HCT116 (cell line): ENCODE measurements around the gene KBTBD2. TPM values are rescaled to one million over a fixed set of nuclear protein-coding genes. Genes with fewer than 3 reads are reported as not detected.
"Not testable (repeated sequence)": the region's sequence is repeated elsewhere in the genome, so short reads cannot be mapped to it uniquely, and the experiment has no call there.

ENCODE experiments used
- ATAC-seq: fragments of 200-7000 bp; cut with Tn5 transposase; 2 replicates; pipeline ENCODE4 v1.9.1; 2020; ENCODE audit warnings: mild to moderate bottlenecking, moderate library complexity
- BruUV-seq: library from RNA; stranded (reverse); fragments of 400-500 nt; replicated peaks from 2 replicates; lab custom pipeline; 2021; lab: Mats Ljungman, UMichigan
- CTCF ChIA-PET: fragments of 300-600 bp; sonication (Branson Sonifier 250); formaldehyde crosslinking; loops from one replicate; lab custom pipeline; 2021; ENCODE audit warnings: antibody characterized with exemption; lab: Charles Lee
- POLR2A ChIA-PET: fragments of 300-600, 350-600 bp; sonication (Branson Sonifier 250); formaldehyde crosslinking; loops from one replicate; lab custom pipeline; 2021; ENCODE audit warnings: antibody characterized with exemption; lab: Charles Lee
- RAD21 ChIA-PET, 2 experiments: fragments of 300-600 bp; sonication (Branson Sonifier 250); formaldehyde crosslinking; loops; one replicate each; lab custom pipeline; 2023; ENCODE audit warnings: low total read pairs in 2 of 2; ENCODE audit not compliant: uncharacterized antibody in 2 of 2, unreplicated experiment in 2 of 2, low non-redundant PET in 1 of 2; lab: Charles Lee
- DNase-seq: peaks from one replicate; pipeline ENCODE4 v3.0.0-alpha.2; 2010; ENCODE audit warnings: low read depth, low spot score
- H2AFZ ChIP-seq: fragments of 200-600 bp; shearing (Covaris generic), sonication (generic); 2 replicates; pipeline ENCODE4 v1.6.1; 2017; ENCODE audit warnings: low read depth, mixed run types, mixed read lengths, antibody characterized with exemption, low read length; ENCODE audit not compliant: poor library complexity, severe bottlenecking
- H3K27ac ChIP-seq: 2 replicates; pipeline ENCODE4 v1.5.1; 2012; ENCODE audit warnings: low read depth, low read length
- H3K27me3 ChIP-seq: fragments of 200-600 bp; sonication (generic); 2 replicates; pipeline ENCODE4 v1.6.1; 2016; ENCODE audit warnings: mixed run types, low read length, mixed read lengths; ENCODE audit not compliant: insufficient read depth
- H3K36me3 ChIP-seq, 2 experiments: fragments of 200-500 bp in 1 of 2; fragments of 200-600 bp in 1 of 2; sonication (Bioruptor generic) in 1 of 2; sonication (generic) in 1 of 2; 2 replicates each; pipeline versions ENCODE4 v1.5.1 to v1.6.1; 2014 to 2016; ENCODE audit warnings: low read length in 2 of 2, inconsistent platforms in 1 of 2, mixed read lengths in 1 of 2, mixed run types in 1 of 2; ENCODE audit not compliant: insufficient read depth in 2 of 2, control insufficient read depth in 1 of 2
- H3K4me1 ChIP-seq, 2 experiments: fragments of 200-600 bp in 1 of 2; sonication (generic) in 1 of 2; 2 replicates each; pipeline versions ENCODE4 v1.5.1 to v1.6.1; 2012 to 2017; ENCODE audit warnings: low read length in 2 of 2, inconsistent platforms in 1 of 2, mild to moderate bottlenecking in 1 of 2, mixed read lengths in 1 of 2, mixed run types in 1 of 2, moderate library complexity in 1 of 2; ENCODE audit not compliant: insufficient read depth in 2 of 2, control insufficient read depth in 1 of 2
- H3K4me2 ChIP-seq: fragments of 200-600 bp; sonication (generic); 2 replicates; pipeline ENCODE4 v1.6.1; 2017; ENCODE audit warnings: mixed run types, low read length, mixed read lengths
- H3K4me3 ChIP-seq, 2 experiments: fragments of 200-600 bp in 1 of 2; sonication (generic) in 1 of 2; replicated peaks in 1 of 2; 2 replicates each; pipeline ENCODE4 v1.5.1; 2011 to 2016; ENCODE audit warnings: low read length in 2 of 2, control low read depth in 1 of 2, low read depth in 1 of 2, mild to moderate bottlenecking in 1 of 2, mixed read lengths in 1 of 2, mixed run types in 1 of 2
- H3K79me2 ChIP-seq: fragments of 200-600 bp; sonication (generic); 2 replicates; pipeline ENCODE4 v1.6.1; 2017; ENCODE audit warnings: mild to moderate bottlenecking, mixed run types, low read length, moderate library complexity, mixed read lengths; ENCODE audit not compliant: insufficient read depth
- H3K9ac ChIP-seq: fragments of 200-600 bp; sonication (generic); 2 replicates; pipeline ENCODE4 v1.6.1; 2016; ENCODE audit warnings: low read length, mixed read lengths
- H3K9me2 ChIP-seq: fragments of 200-600 bp; sonication (generic), shearing (Covaris generic); 2 replicates; pipeline ENCODE4 v1.6.1; 2017; ENCODE audit warnings: mixed run types, mild to moderate bottlenecking, moderate library complexity; ENCODE audit not compliant: insufficient read depth
- H3K9me3 ChIP-seq, 2 experiments: fragments of 200-500 bp in 1 of 2; fragments of 200-600 bp in 1 of 2; sonication (Bioruptor generic) in 1 of 2; sonication (generic) in 1 of 2; 2 replicates each; pipeline ENCODE4 v1.6.1; 2014 to 2017; ENCODE audit warnings: low read length in 2 of 2, mixed read lengths in 2 of 2, inconsistent platforms in 1 of 2, low read depth in 1 of 2, mild to moderate bottlenecking in 1 of 2, mixed run types in 1 of 2, moderate library complexity in 1 of 2; ENCODE audit not compliant: control insufficient read depth in 1 of 2, insufficient read depth in 1 of 2
- H4K20me1 ChIP-seq: fragments of 200-600 bp; sonication (generic), shearing (Covaris generic); 2 replicates; pipeline ENCODE4 v1.6.1; 2017; ENCODE audit warnings: mixed run types, mild to moderate bottlenecking, moderate library complexity; ENCODE audit not compliant: insufficient read depth
- intact Hi-C: fragments of 100-400 bp; cut with micrococcal nuclease; formaldehyde crosslinking; loops from 2 replicates; pipeline ENCODE4 v1.10.0; 2022
- total RNA-seq: library from RNA; stranded (reverse); gene quantifications from one replicate; pipeline ENCODE4 v1.2.1, GENCODE V29; 2021; ENCODE audit not compliant: unreplicated experiment

Gene KBTBD2
- total RNA-seq, 1 experiment from 2014 or later: 29.0 TPM

DNA sequence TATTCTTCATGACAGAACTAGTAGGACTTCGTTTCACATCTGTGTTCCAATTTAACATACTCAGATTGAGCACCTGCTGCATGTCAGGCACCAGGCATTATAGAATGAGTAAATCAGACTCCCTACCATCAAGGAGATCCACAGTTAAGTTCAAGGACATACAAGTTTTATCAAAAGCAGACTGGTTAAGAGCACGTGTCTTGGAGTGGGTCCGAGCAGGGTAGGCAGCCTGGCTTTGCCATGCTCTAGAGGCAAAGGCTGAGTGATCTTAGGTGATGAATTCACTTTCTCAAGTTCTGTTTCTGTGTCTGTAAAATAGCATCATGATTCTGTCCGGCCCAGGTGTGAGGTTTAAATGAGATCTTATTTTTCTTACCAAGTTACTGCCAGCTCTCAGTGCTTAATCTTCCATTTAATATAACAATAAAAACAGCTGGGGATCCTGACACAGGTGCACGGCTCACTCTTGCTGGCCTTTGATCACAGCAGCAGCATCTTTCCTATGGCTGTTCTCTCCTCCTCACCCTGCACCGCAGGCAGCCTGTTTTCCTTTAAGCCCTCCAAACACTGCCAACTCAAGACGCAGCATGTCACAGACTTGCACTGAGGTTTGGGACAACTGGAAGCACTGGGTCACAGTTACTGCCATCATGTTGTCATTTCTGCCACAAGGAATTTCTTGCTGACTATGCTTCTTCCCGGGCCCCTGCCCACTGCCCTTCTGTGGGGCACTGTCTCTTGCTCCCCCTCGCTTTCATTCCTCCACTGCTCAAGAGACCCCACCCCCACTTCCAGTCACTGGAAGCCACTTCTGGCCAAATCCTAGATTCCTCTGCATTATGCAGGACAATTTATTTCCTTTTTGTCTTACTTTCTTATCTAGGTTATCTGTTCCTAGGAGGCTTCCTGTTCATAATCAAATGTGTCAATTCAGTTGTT is 35.5 kb downstream of the KBTBD2 start:
- not testable (repeated sequence) for H3K36me3 ChIP-seq, ATAC-seq
- CTCF ChIA-PET: interaction anchor here (1.8 kb wide), 1 partner anchor 10 kb away, joined by 12 read pairs; no protein-coding TSS in a partner anchor

DNA sequence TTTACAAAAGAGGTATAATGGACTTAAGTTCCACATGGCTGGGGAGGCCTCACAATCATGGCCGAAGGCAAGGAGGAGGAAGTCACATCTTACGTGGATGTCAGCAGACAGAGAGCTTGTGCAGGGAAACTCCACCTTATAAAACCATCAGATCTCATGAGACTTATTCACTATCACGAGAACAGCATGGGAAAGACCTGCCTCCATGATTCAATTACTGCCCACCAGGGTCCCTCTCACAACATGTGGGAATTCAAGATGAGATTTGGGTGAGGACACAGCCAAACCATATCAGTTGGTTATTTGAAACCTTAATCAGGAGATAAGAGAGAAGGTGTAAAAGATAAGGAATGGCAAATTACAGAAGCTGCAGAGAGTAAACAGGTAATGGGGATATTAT is 40.9 kb downstream of the KBTBD2 start:
- H3K4me3 ChIP-seq, H3K27ac ChIP-seq, POLR2A ChIA-PET, DNase-seq, H3K4me1 ChIP-seq, H3K27me3 ChIP-seq, H3K4me2 ChIP-seq, CTCF ChIA-PET, H3K9me3 ChIP-seq, BruUV-seq, H3K9me2 ChIP-seq, intact Hi-C loops, RAD21 ChIA-PET, H3K9ac ChIP-seq, ATAC-seq, H3K79me2 ChIP-seq, H4K20me1 ChIP-seq, H3K36me3 ChIP-seq, H2AFZ ChIP-seq: not testable (repeated sequence)

More for the DNA sequence above, 35.5 kb downstream of the KBTBD2 start:
- POLR2A ChIA-PET, H3K4me3 ChIP-seq, RAD21 ChIA-PET, H3K27ac ChIP-seq, BruUV-seq, intact Hi-C loops, DNase-seq, H3K4me2 ChIP-seq, H3K79me2 ChIP-seq, H3K9me2 ChIP-seq, H2AFZ ChIP-seq, H3K9ac ChIP-seq, H4K20me1 ChIP-seq, H3K27me3 ChIP-seq, H3K4me1 ChIP-seq, H3K9me3 ChIP-seq: not testable (repeated sequence)

DNA sequence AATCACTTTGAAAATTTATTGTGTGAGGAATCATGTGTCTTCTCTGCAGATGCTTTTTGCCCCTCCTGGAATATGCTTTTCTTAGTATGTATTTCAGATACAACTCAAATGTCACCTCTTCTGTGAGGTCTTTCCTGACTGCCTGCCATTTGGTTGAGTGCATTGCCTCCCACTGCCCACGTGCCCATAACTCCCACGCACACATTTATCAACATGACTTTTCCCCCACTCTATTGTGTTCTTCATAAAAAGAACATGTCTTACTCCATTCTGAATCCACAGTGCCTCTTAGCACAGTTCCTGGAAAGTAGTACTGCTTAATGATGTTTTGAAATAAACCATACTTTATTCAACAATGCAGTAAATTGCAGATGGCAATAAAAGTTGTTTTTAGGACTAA is 42.9 kb downstream of the KBTBD2 start:
- H3K36me3 ChIP-seq, H3K27ac ChIP-seq, POLR2A ChIA-PET, ATAC-seq, CTCF ChIA-PET, H3K27me3 ChIP-seq, H3K9me2 ChIP-seq, BruUV-seq, H3K4me2 ChIP-seq, H3K9ac ChIP-seq, RAD21 ChIA-PET, H3K4me1 ChIP-seq, intact Hi-C loops, H3K79me2 ChIP-seq, DNase-seq, H3K9me3 ChIP-seq, H2AFZ ChIP-seq, H3K4me3 ChIP-seq, H4K20me1 ChIP-seq: not testable (repeated sequence)
